ENCODE results near the gene USP25. TPM values are rescaled to one million over a fixed set of nuclear protein-coding genes. Genes with fewer than 3 reads are reported as not detected.

USP25 gene
- polyA plus RNA-seq, 1 experiment, result 35.3 TPM

- Histone ChIP-seq H3K27me3 (ENCODE audit: control insufficient read depth, insufficient read depth, low read length) (no peaks in the 10 kb centered on the region), H3K27ac (ENCODE audit: low read depth, low read length) (no peak overlapping the region), H3K9me3 (ENCODE audit: control insufficient read depth, insufficient read depth, low read length) (no peaks in the 10 kb centered on the region), H3K4me3 (ENCODE audit: low read depth, low read length) (no peak overlapping the region)
- ChIA-PET POLR2A (interaction anchor here (0.7 kb wide), 1 partner anchor 507 kb away, joined by 3 read pairs; no protein-coding TSS in a partner anchor), CTCF (no interaction called here)
- DNase-seq (ENCODE audit: low read depth, low spot score), result no peak
- TF ChIP-seq CTCF (IDR thresholded peaks at IDR 0.05; ENCODE audit: low read depth, low read length), result no peak
Measured at GRCh38 chr21:15849927-15850326, 120.1 kb downstream of the USP25 start.

GRCh38 chr21:15850645-15851044 is 120.9 kb downstream of the USP25 start:
- Histone ChIP-seq H3K4me3 (ENCODE audit: low read depth, low read length) (no peak overlapping the region), H3K27ac (ENCODE audit: low read depth, low read length) (no peak overlapping the region), H3K27me3 (ENCODE audit: control insufficient read depth, insufficient read depth, low read length) (no peaks in the 10 kb centered on the region), H3K9me3 (ENCODE audit: control insufficient read depth, insufficient read depth, low read length) (no peaks in the 10 kb centered on the region)
- TF ChIP-seq CTCF (IDR thresholded peaks at IDR 0.05; ENCODE audit: low read depth, low read length), result no peak
- DNase-seq (ENCODE audit: low read depth, low spot score), result no peak
- POLR2A ChIA-PET, result no interaction called here
- CTCF ChIA-PET, result no interaction called here

- Histone ChIP-seq H3K27ac (ENCODE audit: low read depth, low read length) (no peak overlapping the region), H3K27me3 (ENCODE audit: control insufficient read depth, insufficient read depth, low read length) (no peaks in the 10 kb centered on the region), H3K4me3 (ENCODE audit: low read depth, low read length) (no peak overlapping the region), H3K9me3 (ENCODE audit: control insufficient read depth, insufficient read depth, low read length) (no peaks in the 10 kb centered on the region)
- DNase-seq (ENCODE audit: low read depth, low spot score), result no peak
- POLR2A ChIA-PET, result no interaction called here
- CTCF ChIA-PET, result interaction anchor here (0.6 kb wide), 1 partner anchor 10 kb away, joined by 3 read pairs; no protein-coding TSS in a partner anchor
- TF ChIP-seq CTCF (IDR thresholded peaks at IDR 0.05; ENCODE audit: low read depth, low read length), result no peak
Measured at GRCh38 chr21:15852146-15852545, 122.4 kb downstream of the USP25 start.

- Histone ChIP-seq H3K27ac (ENCODE audit: low read depth, low read length) (no peak overlapping the region), H3K4me3 (ENCODE audit: low read depth, low read length) (no peak overlapping the region), H3K27me3 (ENCODE audit: control insufficient read depth, insufficient read depth, low read length) (no peaks in the 10 kb centered on the region), H3K9me3 (ENCODE audit: control insufficient read depth, insufficient read depth, low read length) (no peaks in the 10 kb centered on the region)
- DNase-seq (ENCODE audit: low read depth, low spot score), result no peak
- ChIA-PET POLR2A (no interaction called here), CTCF (no interaction called here)
- TF ChIP-seq CTCF (IDR thresholded peaks at IDR 0.05; ENCODE audit: low read depth, low read length), result no peak
Measured at GRCh38 chr21:15853126-15853525, 123.3 kb downstream of the USP25 start.

GRCh38 chr21:15856813-15857212 is 127.0 kb downstream of the USP25 start:
- DNase-seq (ENCODE audit: low read depth, low spot score), result no peak
- no peak for TF ChIP-seq CTCF (IDR thresholded peaks at IDR 0.05; ENCODE audit: low read depth, low read length)
- no peaks in the 10 kb centered on the region for H3K27me3 ChIP-seq (ENCODE audit: control insufficient read depth, insufficient read depth, low read length)
- H3K9me3 ChIP-seq (ENCODE audit: control insufficient read depth, insufficient read depth, low read length), result no peaks in the 10 kb centered on the region
- CTCF ChIA-PET, result no interaction called here
- POLR2A ChIA-PET, result no interaction called here
- H3K27ac ChIP-seq (ENCODE audit: low read depth, low read length), result no peak overlapping the region
- no peak overlapping the region for H3K4me3 ChIP-seq (ENCODE audit: low read depth, low read length)

Data from AG04450 (cell line).